Ascending aorta (tissue), 2 donors: Measurements from ENCODE around the gene ARL15. TPM values are rescaled to one million over a fixed set of nuclear protein-coding genes. Genes with fewer than 3 reads are reported as not detected.

ENCODE experiments used
- DNase-seq, 2 donors: peaks; one replicate each; pipeline ENCODE4 v3.0.0-alpha.2; 2019; ENCODE audit warnings: low spot score in 2 of 2
- H3K27ac ChIP-seq, 2 donors: fragments of 200-600 bp; sonication (generic); one replicate each; pipeline ENCODE4 v1.5.1; 2016 to 2017; ENCODE audit warnings: mild to moderate bottlenecking in 1 of 2
- H3K27me3 ChIP-seq: fragments of 200-600 bp; sonication (generic); one replicate; pipeline ENCODE4 v1.5.1; 2017
- H3K36me3 ChIP-seq, 2 donors: fragments of 200-600 bp; sonication (generic); one replicate each; pipeline ENCODE4 v1.5.1; 2016
- H3K4me1 ChIP-seq, 2 donors: fragments of 200-600 bp; sonication (generic); one replicate each; pipeline ENCODE4 v1.5.1; 2016 to 2017; ENCODE audit warnings: mild to moderate bottlenecking in 1 of 2
- H3K4me3 ChIP-seq, 2 donors: fragments of 200-600 bp; sonication (generic); one replicate each; pipeline ENCODE4 v1.5.1; 2016 to 2017; ENCODE audit warnings: mild to moderate bottlenecking in 1 of 2
- H3K9me3 ChIP-seq, 2 donors: fragments of 200-600 bp; sonication (generic); one replicate each; pipeline ENCODE4 v1.5.1; 2016
- CTCF ChIP-seq, 3 experiments: fragments of 200-600 bp in 2 of 3; fragments of 450-650 bp in 1 of 3; sonication (generic) in 2 of 3; IDR thresholded peaks; one replicate each; pipeline ENCODE4 v1.5.1; 2016 to 2019; ENCODE audit warnings: antibody characterized with exemption in 3 of 3, mild to moderate bottlenecking in 1 of 3, moderate library complexity in 1 of 3
- intact Hi-C: fragments of 100-400 bp; cut with DNase I; formaldehyde crosslinking; loops from one replicate; pipeline ENCODE4 v1.15.1; 2023
- total RNA-seq: library from RNA; depleted of rRNA; stranded (reverse); fragments of >200 nt; gene quantifications from one replicate; pipeline ENCODE4 v1.1.0, GENCODE V29; 2016

ARL15 gene
- total RNA-seq, 1 donor from 2014 or later: 12.5 TPM

- H3K4me1 ChIP-seq: no peaks in the 10 kb centered on the region
- no peak overlapping the region for H3K27ac ChIP-seq
- no peaks in the 10 kb centered on the region for H3K36me3 ChIP-seq
- H3K27me3 ChIP-seq: no peaks in the 10 kb centered on the region
- DNase-seq: no peak
- intact Hi-C loops: no loop called here
- no peak for TF ChIP-seq CTCF (IDR thresholded peaks at IDR 0.05)
- H3K4me3 ChIP-seq: no peak overlapping the region
- H3K9me3 ChIP-seq: no peaks in the 10 kb centered on the region
These were observed 14.0 kb downstream of the ARL15 start for GRCh38 chr5:54296386-54296785.

GRCh38 chr5:54295651-54296276 lies 14.6 kb downstream of the ARL15 start:
- no peaks in the 10 kb centered on the region for H3K36me3 ChIP-seq
- H3K4me1 ChIP-seq: no peaks in the 10 kb centered on the region
- intact Hi-C loops: no loop called here
- DNase-seq: no peak
- H3K27me3 ChIP-seq: no peaks in the 10 kb centered on the region
- no peak for TF ChIP-seq CTCF (IDR thresholded peaks at IDR 0.05)
- no peak overlapping the region for H3K4me3 ChIP-seq
- no peak overlapping the region for H3K27ac ChIP-seq
- no peaks in the 10 kb centered on the region for H3K9me3 ChIP-seq

GRCh38 chr5:54294097-54294667 lies 16.2 kb downstream of the ARL15 start:
- Histone ChIP-seq H3K27ac (no peak overlapping the region), H3K36me3 (no peaks in the 10 kb centered on the region), H3K4me3 (no peak overlapping the region), H3K27me3 (no peaks in the 10 kb centered on the region), H3K4me1 (no peaks in the 10 kb centered on the region), H3K9me3 (no peaks in the 10 kb centered on the region)
- DNase-seq: no peak
- TF ChIP-seq CTCF (IDR thresholded peaks at IDR 0.05): no peak
- intact Hi-C loops: no loop called here

- Histone ChIP-seq H3K4me3 (no peak overlapping the region), H3K27ac (no peak overlapping the region), H3K36me3 (no peaks in the 10 kb centered on the region), H3K27me3 (no peaks in the 10 kb centered on the region), H3K9me3 (peaks cover 0 to 3% of the 10 kb centered on the region in 2 donors), H3K4me1 (no peaks in the 10 kb centered on the region)
- no peak for TF ChIP-seq CTCF (IDR thresholded peaks at IDR 0.05)
- DNase-seq: no peak
- intact Hi-C loops: no loop called here
These were observed 17.5 kb downstream of the ARL15 start for GRCh38 chr5:54292866-54293265.

GRCh38 chr5:54291498-54291897 lies 18.9 kb downstream of the ARL15 start:
- intact Hi-C loops: no loop called here
- no peak for DNase-seq
- Histone ChIP-seq H3K36me3 (no peaks in the 10 kb centered on the region), H3K27ac (no peak overlapping the region), H3K9me3 (peaks cover 0 to 3% of the 10 kb centered on the region in 2 donors), H3K27me3 (no peaks in the 10 kb centered on the region), H3K4me1 (no peaks in the 10 kb centered on the region), H3K4me3 (no peak overlapping the region)
- TF ChIP-seq CTCF (IDR thresholded peaks at IDR 0.05): no peak
